ENCODE results near the gene CD300LF.
A peak's percentile ranks its signal among the peaks of the same experiment; 100 is the strongest.

Gene CD300LF

DNA sequence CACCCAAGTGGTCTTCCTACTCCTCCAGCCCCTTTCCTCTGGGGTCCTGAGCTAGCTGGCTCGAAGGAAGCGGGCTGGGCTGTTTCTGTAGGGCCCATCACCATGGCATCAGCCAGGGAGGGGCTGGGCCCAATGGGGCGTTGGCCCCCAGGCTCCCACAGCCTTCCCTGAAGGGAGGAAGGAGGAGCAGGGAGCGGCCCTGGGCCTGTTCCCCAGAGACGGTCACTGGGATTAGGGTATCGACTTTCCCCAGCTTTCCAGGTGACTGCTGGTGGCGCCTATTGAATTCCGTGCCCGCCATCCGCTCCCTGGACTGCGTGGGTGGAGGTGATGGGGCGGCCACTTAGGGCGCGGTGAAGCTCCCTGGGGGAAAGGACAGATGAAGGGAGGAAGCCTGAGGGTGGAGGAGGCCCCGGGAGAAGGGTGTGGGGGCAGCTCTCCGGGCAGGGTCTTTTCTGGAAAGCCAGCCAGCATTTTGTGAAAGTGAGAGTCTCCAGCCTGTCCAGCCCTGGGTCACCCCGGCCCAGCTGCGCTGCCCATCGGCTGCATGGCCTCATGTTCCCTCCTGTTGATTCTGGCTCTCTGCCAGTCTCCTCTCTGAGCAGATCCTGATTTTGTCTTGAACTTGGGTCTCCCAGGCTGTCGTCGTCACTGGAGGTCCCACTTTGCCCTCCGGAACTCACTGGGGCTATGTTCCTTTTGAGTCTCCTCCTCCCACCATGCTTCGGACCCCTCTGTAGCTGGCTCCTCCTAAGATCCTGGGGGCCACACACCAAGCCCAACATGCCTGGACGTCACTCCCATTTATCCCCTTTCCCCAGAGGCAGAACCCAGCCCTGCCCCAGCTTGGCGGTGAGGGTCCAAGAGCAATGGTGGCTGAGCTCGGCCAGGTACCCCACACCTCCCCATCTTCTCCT, 45.5 kb upstream of the CD300LF start:
- TF ChIP-seq, protein P1, sequence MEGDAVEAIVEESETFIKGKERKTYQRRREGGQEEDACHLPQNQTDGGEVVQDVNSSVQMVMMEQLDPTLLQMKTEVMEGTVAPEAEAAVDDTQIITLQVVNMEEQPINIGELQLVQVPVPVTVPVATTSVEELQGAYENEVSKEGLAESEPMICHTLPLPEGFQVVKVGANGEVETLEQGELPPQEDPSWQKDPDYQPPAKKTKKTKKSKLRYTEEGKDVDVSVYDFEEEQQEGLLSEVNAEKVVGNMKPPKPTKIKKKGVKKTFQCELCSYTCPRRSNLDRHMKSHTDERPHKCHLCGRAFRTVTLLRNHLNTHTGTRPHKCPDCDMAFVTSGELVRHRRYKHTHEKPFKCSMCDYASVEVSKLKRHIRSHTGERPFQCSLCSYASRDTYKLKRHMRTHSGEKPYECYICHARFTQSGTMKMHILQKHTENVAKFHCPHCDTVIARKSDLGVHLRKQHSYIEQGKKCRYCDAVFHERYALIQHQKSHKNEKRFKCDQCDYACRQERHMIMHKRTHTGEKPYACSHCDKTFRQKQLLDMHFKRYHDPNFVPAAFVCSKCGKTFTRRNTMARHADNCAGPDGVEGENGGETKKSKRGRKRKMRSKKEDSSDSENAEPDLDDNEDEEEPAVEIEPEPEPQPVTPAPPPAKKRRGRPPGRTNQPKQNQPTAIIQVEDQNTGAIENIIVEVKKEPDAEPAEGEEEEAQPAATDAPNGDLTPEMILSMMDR (IDR thresholded peaks at IDR 0.05; ENCODE audit: insufficient read depth, low read depth, low read length, missing control alignments): no peak
- H3K4me3 ChIP-seq (ENCODE audit: low read length): peak overlapping the region; percentile 30
- DNase-seq (ENCODE audit: low read depth): peak; percentile 62

DNA sequence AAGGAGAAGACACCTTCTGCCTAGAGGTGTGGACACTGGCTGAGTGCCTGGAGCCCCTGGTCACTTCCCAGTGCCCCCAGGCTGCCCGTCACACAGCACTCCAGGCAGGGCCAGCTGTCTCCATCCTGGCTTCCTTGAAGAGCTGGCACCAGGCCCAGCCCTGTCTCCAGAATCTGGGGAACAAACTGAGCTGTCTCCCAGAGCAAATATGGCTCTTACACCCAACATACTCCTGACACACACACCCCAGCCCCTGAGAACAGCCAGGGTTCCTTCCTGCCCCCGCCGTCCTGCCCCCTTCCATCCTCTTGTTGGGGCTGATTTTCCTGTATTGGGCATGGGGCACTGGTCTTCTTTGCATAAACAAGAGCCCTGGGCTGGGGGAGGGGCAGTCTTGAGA, 44.8 kb upstream of the CD300LF start:
- H3K4me3 ChIP-seq (ENCODE audit: low read length): peak overlapping the region; percentile 30
- DNase-seq (ENCODE audit: low read depth): peak; percentile 63
- TF ChIP-seq, protein P1 (IDR thresholded peaks at IDR 0.05; ENCODE audit: insufficient read depth, low read depth, low read length, missing control alignments): no peak

DNA sequence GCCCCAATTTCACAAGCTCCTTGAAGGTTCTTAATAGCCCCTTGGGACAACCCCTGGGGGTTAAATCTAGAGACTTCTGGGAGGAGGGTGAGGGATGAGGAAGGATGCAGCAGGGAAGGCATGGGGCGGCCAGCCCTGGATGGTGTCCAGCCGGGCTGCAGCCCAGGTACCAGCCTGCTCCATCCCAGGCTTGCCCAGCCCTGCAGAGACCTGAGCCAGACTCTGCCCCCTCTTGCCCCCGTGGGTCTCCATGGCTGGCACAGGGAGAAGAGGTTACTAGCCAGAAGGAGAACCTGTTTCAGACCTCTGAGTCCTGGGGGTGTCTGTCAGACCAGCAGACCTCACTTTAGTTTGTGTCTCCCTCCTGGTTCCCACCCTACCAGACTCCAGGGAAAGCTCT, 44.2 kb upstream of the CD300LF start:
- no peak for DNase-seq (ENCODE audit: low read depth)
- H3K4me3 ChIP-seq (ENCODE audit: low read length): no peak overlapping the region
- TF ChIP-seq, protein P1 (IDR thresholded peaks at IDR 0.05; ENCODE audit: insufficient read depth, low read depth, low read length, missing control alignments): no peak

DNA sequence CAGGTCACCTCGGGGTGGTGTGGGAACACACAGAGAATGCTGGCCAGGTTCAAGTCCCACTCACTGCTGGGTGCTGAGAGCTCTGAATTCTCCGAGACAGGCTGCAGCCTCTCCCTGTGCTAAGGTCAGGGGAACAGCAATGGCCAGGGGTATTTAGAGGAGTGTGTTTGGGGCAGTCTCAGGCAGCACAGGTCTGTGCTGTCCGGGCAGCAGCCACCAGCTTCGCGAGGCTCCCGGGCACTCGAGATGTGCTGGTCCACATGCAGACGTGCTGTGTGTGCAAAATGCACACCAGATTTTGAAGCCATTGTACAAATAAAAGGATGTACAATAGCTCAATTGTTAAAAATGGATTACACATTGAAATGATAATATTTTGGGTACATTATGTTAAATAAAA, 42.8 kb upstream of the CD300LF start:
- no peak for DNase-seq (ENCODE audit: low read depth)
- TF ChIP-seq, protein P1 (IDR thresholded peaks at IDR 0.05; ENCODE audit: insufficient read depth, low read depth, low read length, missing control alignments): no peak
- H3K4me3 ChIP-seq (ENCODE audit: low read length): no peak overlapping the region

DNA sequence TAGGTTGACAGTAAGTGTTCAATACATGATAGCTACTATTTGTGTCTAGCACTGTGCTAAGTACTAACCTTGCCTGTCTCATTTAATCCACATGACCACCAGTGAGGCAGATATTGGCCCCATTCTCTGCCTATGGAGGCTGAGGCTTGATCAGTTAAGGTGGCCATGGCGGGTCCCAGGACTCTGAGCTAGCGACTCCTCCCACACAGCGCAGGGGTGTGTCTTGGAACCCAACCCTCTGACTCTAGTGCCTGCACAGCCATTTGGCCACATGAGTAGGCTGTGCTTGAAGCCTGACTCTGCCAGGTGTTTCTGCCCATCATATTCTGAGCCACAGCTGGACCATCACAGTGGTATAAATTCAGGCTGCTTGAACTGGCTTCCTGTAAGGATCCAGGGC, 42.1 kb upstream of the CD300LF start:
- H3K4me3 ChIP-seq (ENCODE audit: low read length): no peak overlapping the region
- TF ChIP-seq, protein P1 (IDR thresholded peaks at IDR 0.05; ENCODE audit: insufficient read depth, low read depth, low read length, missing control alignments): no peak
- no peak for DNase-seq (ENCODE audit: low read depth)

DNA sequence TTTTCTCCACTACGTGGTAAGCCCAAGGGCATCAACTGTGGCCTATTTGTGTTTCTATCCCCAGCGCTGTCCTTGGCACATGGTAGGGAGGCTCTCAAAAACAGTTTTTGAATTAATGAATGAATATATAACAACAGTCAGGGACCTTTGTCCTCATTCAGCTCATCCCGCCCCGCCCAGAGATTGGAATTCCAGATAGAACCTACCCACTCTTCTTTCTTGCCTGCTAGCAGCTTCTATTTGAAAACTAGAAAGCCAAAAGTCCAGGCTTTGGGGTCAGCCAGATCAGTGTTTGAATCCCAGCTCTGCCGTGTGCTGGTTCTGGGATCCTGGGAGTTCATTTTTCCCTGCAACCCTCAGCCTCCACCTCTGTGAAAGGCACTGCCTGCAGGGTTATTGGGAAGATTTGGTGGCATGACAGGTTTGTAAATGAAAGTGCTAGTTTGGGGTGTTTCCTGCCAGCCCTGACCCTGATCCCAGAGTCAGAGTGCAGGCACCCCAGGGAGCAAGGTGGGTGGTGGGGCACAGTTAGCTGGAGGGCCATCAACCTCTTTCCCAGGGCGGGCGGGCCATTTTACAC, 40.2 kb upstream of the CD300LF start:
- TF ChIP-seq, protein P1 (IDR thresholded peaks at IDR 0.05; ENCODE audit: insufficient read depth, low read depth, low read length, missing control alignments): no peak
- DNase-seq (ENCODE audit: low read depth): no peak
- H3K4me3 ChIP-seq (ENCODE audit: low read length): no peak overlapping the region

All from epithelial cell of esophagus (primary cell).